HepG2 (cell line): ENCODE measurements around the gene PDE3A. TPM values are rescaled to one million over a fixed set of nuclear protein-coding genes. Genes with fewer than 3 reads are reported as not detected.

Experiments
- ATAC-seq: fragments of 200-7000 bp; cut with Tn5 transposase; 3 replicates; pipeline ENCODE4 v1.9.1; 2020; ENCODE audit warnings: mild to moderate bottlenecking, moderate library complexity
- BruUV-seq: library from RNA; stranded (reverse); fragments of 400-500 nt; replicated peaks from 2 replicates; lab custom pipeline; 2021; lab: Mats Ljungman, UMichigan
- CTCF ChIA-PET: fragments of 300-600 bp; formaldehyde crosslinking; extraction: SDS; loops from one replicate; lab custom pipeline; 2021; ENCODE audit warnings: low total read pairs, inconsistent platforms, low intra/inter-chr PET ratio; lab: Yijun Ruan, JAX
- POLR2A ChIA-PET: fragments of 350-600 bp; sonication (Branson Sonifier 250); formaldehyde crosslinking; loops from one replicate; lab custom pipeline; 2020; ENCODE audit warnings: antibody characterized with exemption, inconsistent platforms; lab: Yijun Ruan, JAX
- DNase-seq: peaks from one replicate; pipeline ENCODE4 v3.0.0-alpha.2; 2015; ENCODE audit warnings: low spot score
- FAIRE-seq: peaks from 3 replicates; lab custom pipeline; 2011; peaks lifted over from hg19 to GRCh38; lab: Jason Lieb, UNC
- H2AFZ ChIP-seq: one replicate; pipeline ENCODE4 v1.6.1; 2011; ENCODE audit warnings: low read length, inconsistent platforms
- H3K27ac ChIP-seq: fragments of 300-600 bp; 3 replicates; pipeline ENCODE4 v1.8.0; 2011; ENCODE audit warnings: mixed run types, mild to moderate bottlenecking, mixed read lengths, low read length, inconsistent platforms; ENCODE audit not compliant: insufficient read depth; ENCODE audit errors: extremely low read length
- H3K27me3 ChIP-seq, 2 experiments: fragments of 200-600 bp in 1 of 2; 2 replicates in 1 of 2; 3 replicates in 1 of 2; pipeline versions ENCODE4 v1.6.0 to v1.8.0; 2011; ENCODE audit warnings: low read length in 2 of 2, mild to moderate bottlenecking in 2 of 2, moderate library complexity in 2 of 2, inconsistent platforms in 1 of 2; ENCODE audit not compliant: insufficient read depth in 2 of 2, control insufficient read depth in 1 of 2
- H3K36me3 ChIP-seq, 2 experiments: fragments of 200-600 bp in 1 of 2; replicated peaks in 1 of 2; 2 replicates in 1 of 2; 3 replicates in 1 of 2; pipeline versions ENCODE4 v1.5.1 to v1.8.0; 2011; ENCODE audit warnings: low read length in 2 of 2, inconsistent platforms in 1 of 2; ENCODE audit not compliant: insufficient read depth in 2 of 2, control insufficient read depth in 1 of 2
- H3K4me1 ChIP-seq: 2 replicates; pipeline ENCODE4 v1.5.1; 2012; ENCODE audit warnings: low read length, inconsistent platforms; ENCODE audit not compliant: insufficient read depth
- H3K4me2 ChIP-seq: 2 replicates; pipeline ENCODE4 v1.6.0; 2011; ENCODE audit warnings: low read depth, low read length, inconsistent platforms
- H3K4me3 ChIP-seq, 3 experiments: fragments of 200-600 bp in 1 of 3; sonication (generic), shearing (Covaris generic) in 1 of 3; replicated peaks in 1 of 3; 2 replicates each; pipeline ENCODE4 v1.5.1; 2011 to 2016; ENCODE audit warnings: low read length in 3 of 3, inconsistent platforms in 2 of 3, low read depth in 2 of 3, mild to moderate bottlenecking in 2 of 3, control low read depth in 1 of 3, mixed read lengths in 1 of 3; ENCODE audit not compliant: insufficient read depth in 1 of 3
- H3K79me2 ChIP-seq: one replicate; pipeline ENCODE4 v1.6.1; 2011; ENCODE audit warnings: low read length, inconsistent platforms; ENCODE audit not compliant: insufficient read depth
- H3K9ac ChIP-seq: 2 replicates; pipeline ENCODE4 v1.6.0; 2011; ENCODE audit warnings: mild to moderate bottlenecking, low read depth, low read length, inconsistent platforms; ENCODE audit not compliant: insufficient read depth
- H3K9me3 ChIP-seq: 2 replicates; pipeline ENCODE4 v1.5.1; 2012; ENCODE audit warnings: mild to moderate bottlenecking, low read length
- H4K20me1 ChIP-seq: 2 replicates; pipeline ENCODE4 v1.6.0; 2011; ENCODE audit warnings: inconsistent platforms, mild to moderate bottlenecking, low read length, moderate library complexity; ENCODE audit not compliant: insufficient read depth
- CTCF ChIP-seq: sonication (generic); formaldehyde crosslinking; IDR thresholded peaks from 2 replicates; pipeline ENCODE4 v1.5.0; 2020; ENCODE audit warnings: mild to moderate bottlenecking, missing genetic modification reagents, moderate library complexity
- HDAC2 ChIP-seq: sonication (generic); formaldehyde crosslinking; IDR thresholded peaks from 2 replicates; pipeline ENCODE4 v1.4.0; 2020; ENCODE audit warnings: missing genetic modification reagents
- IRX3 ChIP-seq: sonication (generic); formaldehyde crosslinking; IDR thresholded peaks from 2 replicates; pipeline ENCODE4 v1.8.1; 2023; ENCODE audit warnings: mild to moderate bottlenecking, low read depth, missing genetic modification reagents, borderline replicate concordance
- PAF1 ChIP-seq: IDR thresholded peaks from 2 replicates; pipeline ENCODE4 v1.6.1; 2016; ENCODE audit warnings: missing genetic modification reagents, missing compliant biosample characterization
- PCBP1 ChIP-seq: fragments of 200-400 bp; formaldehyde crosslinking; IDR thresholded peaks from 2 replicates; pipeline ENCODE4 v1.6.1; 2017; ENCODE audit warnings: mild to moderate bottlenecking, low read depth, low read length, borderline replicate concordance
- SOX13 ChIP-seq, 3 experiments: fragments of 450-650 bp in 1 of 3; sonication (generic) in 1 of 3; formaldehyde crosslinking in 1 of 3; IDR thresholded peaks in 2 of 3; conservative IDR thresholded peaks in 1 of 3; 2 replicates each; pipeline versions ENCODE4 v1.5.0 to v1.6.1; 2016 to 2020; ENCODE audit warnings: antibody characterized with exemption in 1 of 3, mild to moderate bottlenecking in 1 of 3, missing compliant biosample characterization in 1 of 3, missing genetic modification reagents in 1 of 3, moderate library complexity in 1 of 3
- STAG1 ChIP-seq: sonication (generic); formaldehyde crosslinking; IDR thresholded peaks from 2 replicates; pipeline ENCODE4 v1.4.0; 2020; ENCODE audit warnings: missing genetic modification reagents
- ZC3H4 ChIP-seq: sonication (generic); formaldehyde crosslinking; IDR thresholded peaks from 2 replicates; pipeline ENCODE4 v1.4.0; 2020; ENCODE audit warnings: missing genetic modification reagents, borderline replicate concordance
- ZFP37 ChIP-seq: sonication (generic); formaldehyde crosslinking; IDR thresholded peaks from 2 replicates; pipeline ENCODE4 v1.4.0; 2020; ENCODE audit warnings: missing genetic modification reagents, borderline replicate concordance
- ZMYM2 ChIP-seq: sonication (generic); formaldehyde crosslinking; IDR thresholded peaks from 2 replicates; pipeline ENCODE4 v1.8.0; 2022; ENCODE audit warnings: mild to moderate bottlenecking, missing genetic modification reagents
- WGBS: methylation state at CpG from one replicate; pipeline ENCODE4 v1.1.6; 2017; ENCODE audit warnings: low lambda C conversion rate; 5-methylcytosine and 5-hydroxymethylcytosine counted together
- in situ Hi-C: cut with HindIII; loops from 2 replicates; pipeline ENCODE4 v1.10.0; 2017; ENCODE audit warnings: low pct_unique_long_range_greater_than_20kb; ENCODE audit not compliant: extremely low pct_ligation_motif_present
- intact Hi-C: fragments of 100-400 bp; cut with micrococcal nuclease; formaldehyde crosslinking; loops from one replicate; pipeline ENCODE4 v1.10.0; 2022; ENCODE audit not compliant: unreplicated experiment
- polyA plus RNA-seq, 8 experiments: library from polyadenylated mRNA; depleted of rRNA in 3 of 8; stranded (reverse) in 7 of 8; unstranded in 1 of 8; fragments of >200 nt; fragmentation: Illumina TruSeq in 4 of 8; extraction: Trizol in 4 of 8; gene quantifications; 2 replicates each; pipeline versions ENCODE4 v1.2.1 to v1.2.3, GENCODE V29; 2011 to 2016; ENCODE audit warnings: low read depth in 4 of 8, missing spikeins in 1 of 8, mixed read lengths in 1 of 8; ENCODE audit not compliant: insufficient read depth in 1 of 8
- total RNA-seq, 5 experiments: library from RNA; depleted of rRNA; stranded (reverse); fragments of >200 nt; fragmentation: Illumina TruSeq; extraction: Trizol; gene quantifications; 2 replicates each; pipeline ENCODE4 v1.2.3, GENCODE V29; 2016; ENCODE audit warnings: low read depth in 1 of 5

The PDE3A gene
- total and polyA plus RNA-seq, 2 of the 13 experiments (the other 11 are each of a cell fraction or from before 2014, with no cell fraction given), result 0.77 to 1.5 TPM

- Histone ChIP-seq H3K4me3 (no peak overlapping the region), H3K36me3 (no peaks in the 10 kb centered on the region), H2AFZ (no peak overlapping the region), H4K20me1 (no peaks in the 10 kb centered on the region), H3K27ac (no peak overlapping the region), H3K4me1 (no peaks in the 10 kb centered on the region), H3K9me3 (no peaks in the 10 kb centered on the region), H3K79me2 (no peaks in the 10 kb centered on the region), H3K4me2 (no peak overlapping the region), H3K9ac (no peak overlapping the region), H3K27me3 (no peaks in the 10 kb centered on the region)
- TF ChIP-seq PCBP1 (no peak), ZC3H4 (CRISPR knock-in tag) (no peak), ZFP37 (CRISPR knock-in tag) (no peak), PAF1 (CRISPR knock-in tag) (no peak), SOX13 (IDR thresholded peaks at IDR 0.05) (no peak), SOX13 (CRISPR knock-in tag; conservative IDR thresholded peaks at IDR 0.05 in 1 of 2, IDR thresholded peaks at IDR 0.05 in 1 of 2) (no peak), IRX3 (CRISPR knock-in tag) (no peak)
- POLR2A ChIA-PET, result no interaction called here
- no peak for ATAC-seq
- FAIRE-seq, result no peak
- no peak for DNase-seq
- in situ Hi-C loops (no loop called here), intact Hi-C loops (loop anchor here (1.0 to 2.0 kb wide), 2 partner anchors 84 to 250 kb away; no protein-coding TSS in a partner anchor)
- CTCF ChIA-PET, result no interaction called here
- 0% methylated on average over 1 of the region's 1 CpG for whole genome bisulfite sequencing
- no TSS peak for BruUV-seq
Measured at GRCh38 chr12:20548611-20549010, 180.3 kb downstream of the PDE3A start.

- no peaks in the 10 kb centered on the region for H3K79me2 ChIP-seq
- H3K27me3 ChIP-seq, result no peaks in the 10 kb centered on the region
- FAIRE-seq (no peak), DNase-seq (peak; percentile 4), ATAC-seq (peak; percentile 76)
- no peaks in the 10 kb centered on the region for H4K20me1 ChIP-seq
- H2AFZ ChIP-seq, result no peak overlapping the region
- intact Hi-C loops (loop anchor here (1.0 to 2.0 kb wide), 2 partner anchors 84 to 249 kb away; no protein-coding TSS in a partner anchor), in situ Hi-C loops (no loop called here)
- no peak overlapping the region for H3K4me2 ChIP-seq
- TF ChIP-seq STAG1 (CRISPR knock-in tag), result peak; percentile 39
- TF ChIP-seq HDAC2 (CRISPR knock-in tag), result no peak
- TF ChIP-seq ZMYM2 (CRISPR knock-in tag), result no peak
- TF ChIP-seq CTCF, result peak; percentile 45
- POLR2A ChIA-PET, result no interaction called here
- CTCF ChIA-PET, result no interaction called here
- no peaks in the 10 kb centered on the region for H3K36me3 ChIP-seq
- 24% methylated on average over 2 of the region's 2 CpGs for WGBS
- H3K9ac ChIP-seq, result no peak overlapping the region
- H3K9me3 ChIP-seq, result no peaks in the 10 kb centered on the region
- no peaks in the 10 kb centered on the region for H3K4me1 ChIP-seq
- no peak overlapping the region for H3K27ac ChIP-seq
- H3K4me3 ChIP-seq, result no peak overlapping the region
- BruUV-seq, result no TSS peak
Measured at GRCh38 chr12:20549108-20549719, 180.9 kb downstream of the PDE3A start.
